HEK293 (cell line): Measurements from ENCODE around the gene KIAA1958.

Source experiments
- ATF2 ChIP-seq: fragments of 450-650 bp; formaldehyde crosslinking; IDR thresholded peaks from 2 replicates; pipeline ENCODE4 v1.5.1; 2016; ENCODE audit warnings: missing biosample characterization, missing genetic modification characterization, low read depth
- CTCF ChIP-seq: fragments of 450-650 bp; formaldehyde crosslinking; IDR thresholded peaks from 2 replicates; pipeline ENCODE4 v1.5.1; 2016; ENCODE audit warnings: missing biosample characterization, missing genetic modification characterization
- TCF7L2 ChIP-seq: IDR thresholded peaks from 2 replicates; pipeline ENCODE4 v1.6.1; 2011; ENCODE audit warnings: low read depth, mild to moderate bottlenecking, inconsistent platforms, low read length, moderate library complexity, borderline replicate concordance
- TRIM28 ChIP-seq: IDR thresholded peaks from 2 replicates; pipeline ENCODE4 v1.6.1; 2011; ENCODE audit warnings: low read length, control low read depth, borderline replicate concordance
- ZBTB7A ChIP-seq: fragments of 450-650 bp; formaldehyde crosslinking; IDR thresholded peaks from 2 replicates; pipeline ENCODE4 v1.5.1; 2016; ENCODE audit warnings: low read depth, missing biosample characterization, missing genetic modification characterization
- ZFP41 ChIP-seq: fragments of 450-650 bp; formaldehyde crosslinking; IDR thresholded peaks from 2 replicates; pipeline ENCODE4 v1.5.1; 2016; ENCODE audit warnings: missing biosample characterization, missing genetic modification characterization, borderline replicate concordance
- ZNF121 ChIP-seq: fragments of 450-650 bp; formaldehyde crosslinking; IDR thresholded peaks from 2 replicates; pipeline ENCODE4 v1.5.1; 2016; ENCODE audit warnings: missing biosample characterization, missing genetic modification characterization
- ZNF211 ChIP-seq: fragments of 450-650 bp; formaldehyde crosslinking; IDR thresholded peaks from 2 replicates; pipeline ENCODE4 v1.5.1; 2016; ENCODE audit warnings: low read depth, missing biosample characterization, missing genetic modification characterization
- ZNF324 ChIP-seq: fragments of 450-650 bp; formaldehyde crosslinking; IDR thresholded peaks from 2 replicates; pipeline ENCODE4 v1.5.1; 2016; ENCODE audit warnings: missing biosample characterization, missing genetic modification characterization
- ZNF341 ChIP-seq: fragments of 450-650 bp; formaldehyde crosslinking; IDR thresholded peaks from 2 replicates; pipeline ENCODE4; 2016; ENCODE audit warnings: low read depth, missing biosample characterization, missing genetic modification characterization
- ZNF416 ChIP-seq: fragments of 450-650 bp; formaldehyde crosslinking; IDR thresholded peaks from 2 replicates; pipeline ENCODE4 v1.5.1; 2016; ENCODE audit warnings: missing biosample characterization, missing genetic modification characterization
- ZNF544 ChIP-seq: fragments of 450-650 bp; formaldehyde crosslinking; IDR thresholded peaks from 2 replicates; pipeline ENCODE4 v1.5.0; 2017; ENCODE audit warnings: missing biosample characterization, missing genetic modification characterization
- ZNF600 ChIP-seq: fragments of 450-650 bp; formaldehyde crosslinking; IDR thresholded peaks from 2 replicates; pipeline ENCODE4 v1.5.1; 2016; ENCODE audit warnings: missing biosample characterization, missing genetic modification characterization

GRCh38 chr9:112487008-112487798, 576 bp downstream of the KIAA1958 start:
- no peak for TF ChIP-seq ZNF121 (tag by site-specific recombination)
- TF ChIP-seq CTCF, result no peak
- no peak for TF ChIP-seq ATF2 (tag by site-specific recombination)
- no peak for TF ChIP-seq ZBTB7A (tag by site-specific recombination)
- TF ChIP-seq ZFP41 (tag by site-specific recombination), result no peak
- TF ChIP-seq ZNF211, result no peak
- TF ChIP-seq ZNF341 (tag by site-specific recombination), result peak; percentile 87
- TF ChIP-seq TCF7L2, result no peak
- TF ChIP-seq ZNF544 (tag by site-specific recombination), result no peak
- no peak for TF ChIP-seq TRIM28
- TF ChIP-seq ZNF600 (tag by site-specific recombination), result 0 out of 2 replicates have a peak, but pooled peaks have one; percentile 11
- TF ChIP-seq ZNF324 (tag by site-specific recombination), result no peak
- no peak for TF ChIP-seq ZNF416 (tag by site-specific recombination)
